ENCODE measurements around the gene ARHGEF40. TPM values are rescaled to one million over a fixed set of nuclear protein-coding genes. Genes with fewer than 3 reads are reported as not detected.

ARHGEF40 gene
- polyA plus RNA-seq, 1 experiment = 40.7 TPM

- peaks cover 9% of the 10 kb centered on the region for H3K27me3 ChIP-seq (ENCODE audit: control insufficient read depth, insufficient read depth, low read length)
- no peak for DNase-seq (ENCODE audit: low read depth, low spot score)
- POLR2A ChIA-PET = interaction anchor here (0.6 kb wide), 1 partner anchor 30 kb away, joined by 11 read pairs; no protein-coding TSS in a partner anchor
- H3K27ac ChIP-seq (ENCODE audit: low read depth, low read length) = no peak overlapping the region
- TF ChIP-seq CTCF (IDR thresholded peaks at IDR 0.05; ENCODE audit: low read depth, low read length) = no peak
- no peaks in the 10 kb centered on the region; the same call in 1 of the 2 replicates for H3K9me3 ChIP-seq (ENCODE audit: control insufficient read depth, insufficient read depth, low read length)
- H3K4me3 ChIP-seq (ENCODE audit: low read depth, low read length) = no peak overlapping the region
- CTCF ChIA-PET = interaction anchor here (0.6 to 9.6 kb wide), 12 partner anchors 8 to 152 kb away, joined by 3 to 310 read pairs (median 18); partner anchors contain the start of gene ARHGEF40
These were observed 31.8 kb downstream of the ARHGEF40 start for GRCh38 chr14:21101802-21102413.

- Histone ChIP-seq H3K4me3 (ENCODE audit: low read depth, low read length) (peak overlapping the region; percentile 75), H3K27ac (ENCODE audit: low read depth, low read length) (no peak overlapping the region), H3K27me3 (ENCODE audit: control insufficient read depth, insufficient read depth, low read length) (peaks cover 9% of the 10 kb centered on the region), H3K9me3 (ENCODE audit: control insufficient read depth, insufficient read depth, low read length) (no peaks in the 10 kb centered on the region; the same call in 1 of the 2 replicates)
- CTCF ChIA-PET = interaction anchor here (0.6 to 9.6 kb wide), 16 partner anchors 9 to 454 kb away, joined by 3 to 310 read pairs (median 16); partner anchors contain the start of genes ARHGEF40 and SLC39A2
- no peak for TF ChIP-seq CTCF (IDR thresholded peaks at IDR 0.05; ENCODE audit: low read depth, low read length)
- no peak for DNase-seq (ENCODE audit: low read depth, low spot score)
- POLR2A ChIA-PET = interaction anchor here (1.1 to 2.4 kb wide), 4 partner anchors 14 to 84 kb away, joined by 3 to 24 read pairs (median 6); partner anchors contain the start of gene ARHGEF40
These were observed 32.7 kb downstream of the ARHGEF40 start for GRCh38 chr14:21102521-21103410.

- H3K4me3 ChIP-seq (ENCODE audit: low read depth, low read length) = peak overlapping the region; percentile 75
- peaks cover 9% of the 10 kb centered on the region for H3K27me3 ChIP-seq (ENCODE audit: control insufficient read depth, insufficient read depth, low read length)
- ChIA-PET CTCF (interaction anchor here (0.6 to 9.6 kb wide), 19 partner anchors 10 to 454 kb away, joined by 3 to 310 read pairs (median 11); partner anchors contain the start of genes ARHGEF40 and SLC39A2), POLR2A (interaction anchor here (1.1 to 2.4 kb wide), 5 partner anchors 14 to 89 kb away, joined by 3 to 24 read pairs (median 7); partner anchors contain the start of gene ARHGEF40)
- peak overlapping the region; percentile 98 for H3K27ac ChIP-seq (ENCODE audit: low read depth, low read length)
- H3K9me3 ChIP-seq (ENCODE audit: control insufficient read depth, insufficient read depth, low read length) = no peaks in the 10 kb centered on the region; the same call in 1 of the 2 replicates
- no peak for TF ChIP-seq CTCF (IDR thresholded peaks at IDR 0.05; ENCODE audit: low read depth, low read length)
- no peak for DNase-seq (ENCODE audit: low read depth, low spot score)
These were observed 33.3 kb downstream of the ARHGEF40 start for GRCh38 chr14:21103411-21103709.

GRCh38 chr14:21103710-21104447 lies 33.8 kb downstream of the ARHGEF40 start:
- H3K27me3 ChIP-seq (ENCODE audit: control insufficient read depth, insufficient read depth, low read length) = peaks cover 6% of the 10 kb centered on the region
- H3K27ac ChIP-seq (ENCODE audit: low read depth, low read length) = peak overlapping the region; percentile 98
- TF ChIP-seq CTCF (IDR thresholded peaks at IDR 0.05; ENCODE audit: low read depth, low read length) = peak; percentile 84
- POLR2A ChIA-PET = interaction anchor here (1.1 to 2.7 kb wide), 8 partner anchors 8 to 133 kb away, joined by 3 to 24 read pairs (median 8); partner anchors contain the start of gene ARHGEF40
- peak; percentile 90 for DNase-seq (ENCODE audit: low read depth, low spot score)
- no peaks in the 10 kb centered on the region; the same call in 1 of the 2 replicates for H3K9me3 ChIP-seq (ENCODE audit: control insufficient read depth, insufficient read depth, low read length)
- peak overlapping the region; percentile 75 for H3K4me3 ChIP-seq (ENCODE audit: low read depth, low read length)
- CTCF ChIA-PET = interaction anchor here (0.6 to 9.6 kb wide), 34 partner anchors 10 to 763 kb away, joined by 3 to 310 read pairs (median 7); partner anchors contain the start of genes ARHGEF40 and SLC39A2

All from AG04450 (cell line).